Right lobe of liver (tissue), 6 donors: Measurements from ENCODE around the gene CCL25. TPM values are rescaled to one million over a fixed set of nuclear protein-coding genes. Genes with fewer than 3 reads are reported as not detected.
A peak's percentile ranks its signal among the peaks of the same experiment; 100 is the strongest.
"Not testable (repeated sequence)": the region's sequence is repeated elsewhere in the genome, so short reads cannot be mapped to it uniquely, and the experiment has no call there.

Experiments
- ATAC-seq, 4 donors: fragments of 200-7000 bp; cut with Tn5 transposase; one replicate each; pipeline ENCODE4 v1.9.1; 2020; ENCODE audit warnings: mild to moderate bottlenecking in 4 of 4, moderate library complexity in 4 of 4
- DNase-seq, 3 donors: peaks; one replicate each; pipeline ENCODE4 v3.0.0-alpha.2; 2020
- H3K27ac ChIP-seq, 3 donors: fragments of 200-600 bp; one replicate each; pipeline ENCODE4 v1.8.0; 2022
- H3K27me3 ChIP-seq, 2 donors: fragments of 200-600 bp; one replicate each; pipeline ENCODE4 v1.8.0; 2022
- H3K36me3 ChIP-seq, 4 donors: fragments of 200-600 bp; sonication (generic) in 1 of 4; one replicate each; pipeline versions ENCODE4 v1.5.1 to v1.8.0; 2017 to 2022; ENCODE audit warnings: control low read depth in 1 of 4
- H3K4me1 ChIP-seq, 4 donors: fragments of 200-600 bp; sonication (generic) in 1 of 4; one replicate each; pipeline versions ENCODE4 v1.5.1 to v1.8.0; 2017 to 2022; ENCODE audit warnings: control low read depth in 1 of 4
- H3K4me3 ChIP-seq, 3 donors: fragments of 200-600 bp; one replicate each; pipeline ENCODE4 v1.8.0; 2022
- H3K9me3 ChIP-seq, 4 donors: fragments of 200-600 bp; sonication (generic) in 1 of 4; one replicate each; pipeline versions ENCODE4 v1.5.1 to v1.8.0; 2017 to 2022; ENCODE audit warnings: control low read depth in 1 of 4
- CTCF ChIP-seq, 4 donors: fragments of 200-600 bp in 3 of 4; fragments of 450-650 bp in 1 of 4; IDR thresholded peaks; one replicate each; pipeline versions ENCODE4 v1.5.1 to v1.8.0; 2016 to 2022; ENCODE audit warnings: antibody characterized with exemption in 4 of 4, mild to moderate bottlenecking in 2 of 4
- POLR2A ChIP-seq: fragments of 450-650 bp; IDR thresholded peaks from one replicate; pipeline ENCODE4 v1.6.1; 2017; ENCODE audit warnings: antibody characterized with exemption, mild to moderate bottlenecking
- WGBS: methylation state at CpG from one replicate; pipeline ENCODE4 v1.1.6; 2018; ENCODE audit warnings: low coverage, low lambda C conversion rate; ENCODE audit not compliant: insufficient coverage; ENCODE audit errors: missing lambda C conversion rate; 5-methylcytosine and 5-hydroxymethylcytosine counted together
- intact Hi-C, 2 donors: fragments of 100-400 bp; cut with DNase I; formaldehyde crosslinking; loops; one replicate each; pipeline versions ENCODE4 v1.11.2 to v1.14.1; 2022
- total RNA-seq, 6 experiments: library from RNA; depleted of rRNA in 2 of 6; stranded (reverse); fragments of >200 nt in 2 of 6; fragmentation: NEBNext Ultra II Directional in 3 of 6; extraction: Animal tissue kit (Norgen Biotek cat#: 25700) in 3 of 6; gene quantifications; one replicate each; pipeline versions ENCODE4 v1.1.0 to v1.2.4, GENCODE V29; 2016 to 2023
- donor health status: DM: no; HTN: yes; CAD: no.
- donor health status: DM: no; HTN: no; CAD: no.
- donor health status: DM: no; HTN: no; CAD: no.
- donor health status: DM: no; HTN: yes; CAD: no.
- donor health status: DM: no; HTN: yes; CAD: no.

Gene CCL25
- total RNA-seq, 6 experiments from 2014 or later, result 0.51 TPM; not detected in 5

DNA sequence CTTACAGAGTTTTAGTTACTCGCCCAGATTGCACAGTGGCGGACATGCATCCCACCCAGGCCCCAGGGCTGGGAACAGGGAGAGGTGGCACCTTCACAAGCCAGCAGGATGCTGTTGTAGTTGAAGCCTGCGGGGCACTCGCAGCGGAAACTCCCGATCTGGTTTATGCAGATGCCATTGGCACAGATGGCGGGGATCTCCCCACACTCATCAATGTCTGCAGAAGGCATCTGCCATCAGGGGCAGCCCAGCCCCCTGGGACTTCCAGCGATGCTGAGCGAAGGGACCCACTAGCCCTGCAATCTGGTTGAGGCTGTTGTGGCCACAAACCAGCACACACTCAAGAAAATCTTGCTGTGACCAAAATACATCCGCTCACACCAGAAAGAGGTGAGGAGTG lies 44.6 kb downstream of the CCL25 start:
- intact Hi-C loops, result no loop called here
- Histone ChIP-seq H3K9me3 (peaks cover 0 to 14% (median 6%) of the 10 kb centered on the region in 4 donors), H3K4me3 (no peak overlapping the region), H3K4me1 (no peaks in the 10 kb centered on the region), H3K27ac (no peak overlapping the region), H3K36me3 (no peaks in the 10 kb centered on the region), H3K27me3 (no peaks in the 10 kb centered on the region)
- ATAC-seq, result no peak
- WGBS, result 83% methylated on average over 1 of the region's 10 CpGs
- DNase-seq, result no peak
- TF ChIP-seq CTCF (IDR thresholded peaks at IDR 0.05), result no peak

DNA sequence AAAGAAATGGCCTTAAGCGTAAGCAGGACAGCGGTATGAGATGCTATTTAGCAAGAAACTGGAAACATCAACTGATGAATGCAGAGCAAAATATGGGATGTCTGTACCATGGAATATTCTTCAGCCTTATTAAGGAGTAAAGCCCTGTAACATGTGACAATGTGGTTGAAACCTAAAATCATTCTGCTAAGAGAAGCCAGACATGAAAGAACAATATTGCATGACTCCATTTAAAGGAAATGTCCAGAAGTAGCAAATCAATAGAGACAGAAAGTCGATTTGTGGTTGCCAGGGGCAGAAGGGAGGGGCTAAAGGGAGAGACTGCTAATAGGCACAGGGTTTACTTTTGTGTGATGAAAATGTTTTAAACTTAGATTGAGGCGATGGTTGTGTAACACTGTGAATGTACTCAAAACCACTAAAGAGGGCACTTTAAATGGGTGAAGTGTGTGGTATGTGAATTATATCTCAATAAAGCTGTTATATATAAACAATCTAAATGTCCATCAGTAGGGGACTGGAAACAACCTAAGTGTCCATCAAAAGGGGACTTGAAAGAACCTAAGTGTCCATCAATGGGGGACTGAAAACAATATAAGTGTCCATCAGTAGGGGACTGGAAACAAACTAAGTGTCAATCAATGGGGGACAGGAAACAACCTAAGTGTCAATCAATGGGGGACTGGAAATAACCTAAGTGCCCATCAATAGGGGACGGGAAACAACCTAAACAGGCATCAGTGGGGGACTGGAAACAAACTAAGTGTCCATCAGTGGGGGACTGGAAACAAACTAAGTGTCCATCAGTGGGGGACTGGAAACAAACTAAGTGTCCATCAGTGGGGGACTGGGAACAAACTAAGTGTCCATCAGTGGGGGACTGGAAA lies 45.4 kb downstream of the CCL25 start:
- intact Hi-C loops, result no loop called here

GRCh38 chr19:8101311-8101710 lies 48.8 kb downstream of the CCL25 start:
- H3K9me3 ChIP-seq, result no peaks in the 10 kb centered on the region
- H3K36me3 ChIP-seq, result no peaks in the 10 kb centered on the region
- intact Hi-C loops, result no loop called here
- TF ChIP-seq CTCF (IDR thresholded peaks at IDR 0.05), result no peak
- 84% methylated on average over 3 of the region's 4 CpGs for WGBS
- no peak overlapping the region for H3K27ac ChIP-seq
- no peaks in the 10 kb centered on the region for H3K4me1 ChIP-seq
- H3K27me3 ChIP-seq, result no peaks in the 10 kb centered on the region
- ATAC-seq (no peak), DNase-seq (peak in 1 of 3 donors; percentile 14)
- H3K4me3 ChIP-seq, result no peak overlapping the region

More for the DNA sequence above, 45.4 kb downstream of the CCL25 start:
- H3K36me3 ChIP-seq, result no peaks in the 10 kb centered on the region
- ATAC-seq (peak in 1 of 4 donors; percentile 20), DNase-seq (no peak)
- H3K4me1 ChIP-seq, result no peaks in the 10 kb centered on the region
- H3K4me3 ChIP-seq, result no peak overlapping the region
- peaks cover 0 to 14% (median 6%) of the 10 kb centered on the region in 4 donors for H3K9me3 ChIP-seq
- no peak overlapping the region for H3K27ac ChIP-seq
- TF ChIP-seq CTCF (IDR thresholded peaks at IDR 0.05) (no peak), POLR2A (no peak)
- WGBS, result 56% methylated on average over 5 of the region's 5 CpGs
- no peaks in the 10 kb centered on the region for H3K27me3 ChIP-seq

DNA sequence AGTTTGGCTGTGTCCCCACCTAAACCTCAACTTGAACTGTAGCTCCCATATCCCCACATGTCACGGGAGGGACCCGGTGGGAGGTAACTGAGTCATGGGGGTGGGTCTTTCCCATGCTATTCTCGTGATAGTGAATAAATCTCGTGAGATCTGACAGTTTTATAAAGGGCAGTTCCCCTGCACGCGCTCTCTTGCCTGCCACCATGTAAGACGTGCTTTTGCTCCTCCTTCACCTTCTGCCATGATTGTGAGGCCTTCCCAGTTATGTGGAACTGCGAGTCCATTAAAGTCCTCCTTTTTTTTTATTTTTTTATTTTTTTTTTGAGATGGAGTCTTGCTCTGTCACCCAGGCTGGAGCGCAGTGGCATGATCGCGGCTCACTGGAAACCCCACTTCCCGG lies 49.4 kb downstream of the CCL25 start:
- DNase-seq, result peak in 1 of 3 donors; percentile 11
- ATAC-seq, H3K9me3 ChIP-seq, H3K27ac ChIP-seq, H3K4me1 ChIP-seq, H3K27me3 ChIP-seq, H3K4me3 ChIP-seq, H3K36me3 ChIP-seq, intact Hi-C loops: not testable (repeated sequence)
- 93% methylated on average over 8 of the region's 12 CpGs for WGBS

DNA sequence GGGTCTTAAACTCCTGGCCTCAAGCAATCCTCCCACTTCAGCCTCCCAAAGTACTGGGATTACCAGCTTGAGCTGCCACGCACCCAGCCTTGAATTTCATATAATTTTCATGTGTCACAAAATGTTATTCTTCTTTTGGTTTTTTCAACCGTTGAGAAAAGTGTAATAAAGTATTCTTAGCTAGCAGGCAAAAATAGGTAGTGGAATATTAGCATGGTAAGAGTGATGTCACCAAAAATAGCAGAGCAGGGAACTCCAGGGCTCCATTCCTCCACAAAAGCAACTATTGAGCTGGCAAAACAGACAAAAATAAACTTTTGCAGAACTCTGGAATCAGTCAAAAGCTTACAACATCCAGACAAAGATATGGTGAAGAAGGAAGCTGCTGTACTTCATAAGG lies 52.9 kb downstream of the CCL25 start:
- DNase-seq (no peak), ATAC-seq (no peak)
- WGBS, result 63% methylated on average over 2 of the region's 2 CpGs
- Histone ChIP-seq H3K27ac (no peak overlapping the region), H3K4me3 (no peak overlapping the region), H3K36me3 (no peaks in the 10 kb centered on the region), H3K9me3 (no peaks in the 10 kb centered on the region), H3K4me1 (no peaks in the 10 kb centered on the region), H3K27me3 (no peaks in the 10 kb centered on the region)
- no peak for TF ChIP-seq CTCF (IDR thresholded peaks at IDR 0.05)
- TF ChIP-seq POLR2A, result no peak
- intact Hi-C loops, result no loop called here
